ENCODE results near the gene APOE.
A peak's percentile ranks its signal among the peaks of the same experiment; 100 is the strongest.
"Not testable (repeated sequence)": the region's sequence is repeated elsewhere in the genome, so short reads cannot be mapped to it uniquely, and the experiment has no call there.

APOE gene

GRCh38 chr19:44882063-44882462 is 23.5 kb upstream of the APOE start:
- TF ChIP-seq PATZ1 (CRISPR knock-in tag; IDR thresholded peaks at IDR 0.05; ENCODE audit: borderline replicate concordance): no peak
- ATAC-seq: no peak

- not testable (repeated sequence) for ATAC-seq
These were observed 22.8 kb upstream of the APOE start for GRCh38 chr19:44882619-44883397.

- TF ChIP-seq ZNF8 (CRISPR knock-in tag; IDR thresholded peaks at IDR 0.05) (no peak), SNAI2 (CRISPR knock-in tag; IDR thresholded peaks at IDR 0.05) (no peak), TCF4 (CRISPR knock-in tag; IDR thresholded peaks at IDR 0.05; ENCODE audit: borderline replicate concordance) (no peak), GLIS3 (CRISPR knock-in tag; IDR thresholded peaks at IDR 0.05) (no peak), ARNTL (CRISPR knock-in tag; IDR thresholded peaks at IDR 0.05; ENCODE audit: borderline replicate concordance, low read depth) (no peak), BACH2 (CRISPR knock-in tag; IDR thresholded peaks at IDR 0.05; ENCODE audit: borderline replicate concordance) (no peak), RARB (CRISPR knock-in tag; IDR thresholded peaks at IDR 0.05) (no peak), ZC3H10 (CRISPR knock-in tag; IDR thresholded peaks at IDR 0.05) (no peak), ESRRG (CRISPR knock-in tag; IDR thresholded peaks at IDR 0.05) (no peak), PATZ1 (CRISPR knock-in tag; IDR thresholded peaks at IDR 0.05; ENCODE audit: borderline replicate concordance) (no peak), PPARA (CRISPR knock-in tag; IDR thresholded peaks at IDR 0.05; ENCODE audit: borderline replicate concordance) (no peak), ZNF70 (CRISPR knock-in tag; IDR thresholded peaks at IDR 0.05) (no peak), ZNF565 (CRISPR knock-in tag; conservative IDR thresholded peaks at IDR 0.05; ENCODE audit: low read depth) (no peak), CSRNP3 (CRISPR knock-in tag; IDR thresholded peaks at IDR 0.05) (no peak), POU6F1 (CRISPR knock-in tag; IDR thresholded peaks at IDR 0.05; ENCODE audit: borderline replicate concordance, low read depth) (no peak), OSR1 (CRISPR knock-in tag; IDR thresholded peaks at IDR 0.05) (no peak), ZFP30 (CRISPR knock-in tag; IDR thresholded peaks at IDR 0.05) (no peak)
- peak; percentile 54 for ATAC-seq
These were observed 21.7 kb upstream of the APOE start for GRCh38 chr19:44883922-44884321.

GRCh38 chr19:44884566-44884965 is 21.0 kb upstream of the APOE start:
- no peak for ATAC-seq
- TF ChIP-seq ARNTL (CRISPR knock-in tag; IDR thresholded peaks at IDR 0.05; ENCODE audit: borderline replicate concordance, low read depth): no peak

- TF ChIP-seq ZNF565 (CRISPR knock-in tag; conservative IDR thresholded peaks at IDR 0.05; ENCODE audit: low read depth): no peak
- no peak for ATAC-seq
These were observed 19.5 kb upstream of the APOE start for GRCh38 chr19:44886141-44886540.

GRCh38 chr19:44887648-44888047 is 17.9 kb upstream of the APOE start:
- no peak for ATAC-seq

GRCh38 chr19:44888335-44888734 is 17.3 kb upstream of the APOE start:
- ATAC-seq: not testable (repeated sequence)

More at GRCh38 chr19:44887648-44888047, 17.9 kb upstream of the APOE start:
- TF ChIP-seq CSRNP3 (CRISPR knock-in tag; IDR thresholded peaks at IDR 0.05): no peak
- TF ChIP-seq ZC3H10 (CRISPR knock-in tag; IDR thresholded peaks at IDR 0.05): no peak
